ENCODE results near the gene NAIP. TPM values are rescaled to one million over a fixed set of nuclear protein-coding genes. Genes with fewer than 3 reads are reported as not detected.
"Not testable (repeated sequence)": the region's sequence is repeated elsewhere in the genome, so short reads cannot be mapped to it uniquely, and the experiment has no call there.

The NAIP gene
- total and polyA plus RNA-seq, 4 donors: 3.5 to 84.5 (median 19.8) TPM

GRCh38 chr5:71018376-71019005 lies 6.6 kb downstream of the NAIP start:
- H3K27ac ChIP-seq (ENCODE audit: low read depth in 1 of 2, low read length in 2 of 2); H3K4me3 ChIP-seq (ENCODE audit: low read length in 2 of 2); H3K9me3 ChIP-seq (ENCODE audit: control insufficient read depth, low read length); H3K4me1 ChIP-seq (ENCODE audit: control insufficient read depth in 1 of 2, insufficient read depth in 2 of 2, low read length in 2 of 2); H3K27me3 ChIP-seq (ENCODE audit: control insufficient read depth in 1 of 2, insufficient read depth in 2 of 2, low read length in 1 of 2); H3K36me3 ChIP-seq (ENCODE audit: control insufficient read depth in 1 of 2, insufficient read depth in 2 of 2, low read length in 1 of 2); DNase-seq; intact Hi-C loops (cut with DNase I); ATAC-seq (ENCODE audit: low FRiP score): not testable (repeated sequence)
- no CpG with 5 or more reads among the region's 6 CpGs for WGBS, 2 donors

DNA sequence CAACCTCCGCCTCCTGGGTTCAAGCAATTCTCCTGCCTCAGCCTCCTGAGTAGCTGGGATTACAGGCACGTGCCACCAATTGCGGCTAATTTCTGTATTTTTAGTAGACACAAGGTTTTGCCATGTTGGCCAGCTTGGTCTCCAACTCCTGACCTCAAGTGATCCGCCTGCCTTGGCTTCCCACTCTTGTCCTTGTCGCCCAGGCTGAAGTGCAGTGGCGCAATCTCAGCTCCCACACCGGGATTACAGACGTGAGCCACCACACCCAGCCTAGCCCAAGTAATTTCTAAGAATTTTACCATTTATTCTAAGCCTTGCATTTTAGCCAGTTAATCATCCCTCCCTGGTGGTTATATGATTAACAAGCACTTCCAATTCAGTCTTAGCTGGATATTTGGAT lies 11.0 kb downstream of the NAIP start:
- no peak overlapping the region for H3K4me3 ChIP-seq (ENCODE audit: low read length in 2 of 2)
- intact Hi-C loops (cut with DNase I): no loop called here
- 86 to 88% methylated on average over 8 of the region's 8 CpGs for WGBS, 2 donors
- H3K4me1 ChIP-seq (ENCODE audit: control insufficient read depth in 1 of 2, insufficient read depth in 2 of 2, low read length in 2 of 2): no peaks in the 10 kb centered on the region
- DNase-seq (peak in 1 of 2 donors; percentile 37), ATAC-seq (ENCODE audit: low FRiP score) (no peak)
- H3K9me3 ChIP-seq (ENCODE audit: control insufficient read depth, low read length): no peaks in the 10 kb centered on the region
- H3K36me3 ChIP-seq (ENCODE audit: control insufficient read depth in 1 of 2, insufficient read depth in 2 of 2, low read length in 1 of 2): no peaks in the 10 kb centered on the region
- H3K27me3 ChIP-seq (ENCODE audit: control insufficient read depth in 1 of 2, insufficient read depth in 2 of 2, low read length in 1 of 2): no peaks in the 10 kb centered on the region
- no peak overlapping the region for H3K27ac ChIP-seq (ENCODE audit: low read depth in 1 of 2, low read length in 2 of 2)

DNA sequence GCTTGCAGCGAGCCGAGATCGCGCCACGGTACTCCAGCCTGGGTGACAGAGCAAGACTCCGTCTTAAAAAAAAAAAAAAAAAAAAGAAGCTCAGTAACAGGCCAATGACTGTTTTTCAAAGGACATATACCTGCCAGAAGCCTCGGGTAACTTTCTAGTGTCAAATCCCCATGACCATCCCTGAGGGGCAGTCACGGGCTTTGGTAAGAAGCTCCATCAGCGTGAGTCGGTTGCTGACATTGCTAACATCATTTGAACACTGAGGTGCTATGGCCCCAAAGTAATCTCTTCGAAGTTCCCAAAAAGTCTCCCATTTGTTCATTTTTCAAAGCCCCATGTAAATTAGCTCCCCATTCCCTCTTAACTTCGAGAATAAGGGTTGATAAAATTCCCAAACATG lies 11.6 kb downstream of the NAIP start:
- DNase-seq: no peak
- Histone ChIP-seq H3K36me3 (ENCODE audit: control insufficient read depth in 1 of 2, insufficient read depth in 2 of 2, low read length in 1 of 2) (no peaks in the 10 kb centered on the region), H3K4me3 (ENCODE audit: low read length in 2 of 2) (no peak overlapping the region), H3K27ac (ENCODE audit: low read depth in 1 of 2, low read length in 2 of 2) (no peak overlapping the region), H3K4me1 (ENCODE audit: control insufficient read depth in 1 of 2, insufficient read depth in 2 of 2, low read length in 2 of 2) (no peaks in the 10 kb centered on the region), H3K9me3 (ENCODE audit: control insufficient read depth, low read length) (no peaks in the 10 kb centered on the region), H3K27me3 (ENCODE audit: control insufficient read depth in 1 of 2, insufficient read depth in 2 of 2, low read length in 1 of 2) (no peaks in the 10 kb centered on the region)
- ATAC-seq (ENCODE audit: low FRiP score): no peak
- intact Hi-C loops (cut with DNase I): no loop called here
- 81 to 84% methylated on average over 12 of the region's 12 CpGs for WGBS, 2 donors

- intact Hi-C loops (cut with DNase I): no loop called here
- Histone ChIP-seq H3K4me3 (ENCODE audit: low read length in 2 of 2) (no peak overlapping the region), H3K9me3 (ENCODE audit: control insufficient read depth, low read length) (no peaks in the 10 kb centered on the region), H3K4me1 (ENCODE audit: control insufficient read depth in 1 of 2, insufficient read depth in 2 of 2, low read length in 2 of 2) (no peaks in the 10 kb centered on the region), H3K27ac (ENCODE audit: low read depth in 1 of 2, low read length in 2 of 2) (no peak overlapping the region), H3K27me3 (ENCODE audit: control insufficient read depth in 1 of 2, insufficient read depth in 2 of 2, low read length in 1 of 2) (no peaks in the 10 kb centered on the region), H3K36me3 (ENCODE audit: control insufficient read depth in 1 of 2, insufficient read depth in 2 of 2, low read length in 1 of 2) (no peaks in the 10 kb centered on the region)
- DNase-seq (peak in 1 of 2 donors; percentile 41), ATAC-seq (ENCODE audit: low FRiP score) (no peak)
- WGBS, 2 donors: 58 to 62% methylated on average over 8 of the region's 8 CpGs
Observed at GRCh38 chr5:71011194-71011792, 13.8 kb downstream of the NAIP start.

DNA sequence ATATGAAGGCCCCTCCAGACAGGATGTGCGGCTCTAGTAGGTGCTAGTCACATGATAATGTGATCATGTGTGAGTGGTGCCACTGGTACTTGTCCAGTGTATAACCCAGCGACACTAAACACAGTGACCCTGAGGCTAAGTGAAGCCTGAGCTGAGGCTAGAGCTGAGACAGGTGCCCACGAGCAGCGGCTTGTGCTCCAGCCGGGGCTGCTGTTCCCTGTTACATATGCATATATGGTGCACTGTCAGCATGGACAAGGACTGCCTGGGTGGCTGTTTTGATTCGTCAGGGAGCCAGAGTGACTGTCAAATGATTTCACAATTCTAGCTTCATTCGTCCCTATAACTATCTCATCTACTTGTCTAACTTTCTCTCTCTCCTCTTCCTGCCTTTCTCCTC lies 18.2 kb downstream of the NAIP start:
- intact Hi-C loops (cut with DNase I); H3K4me1 ChIP-seq (ENCODE audit: control insufficient read depth in 1 of 2, insufficient read depth in 2 of 2, low read length in 2 of 2); H3K27me3 ChIP-seq (ENCODE audit: control insufficient read depth in 1 of 2, insufficient read depth in 2 of 2, low read length in 1 of 2); H3K9me3 ChIP-seq (ENCODE audit: control insufficient read depth, low read length); H3K4me3 ChIP-seq (ENCODE audit: low read length in 2 of 2); H3K27ac ChIP-seq (ENCODE audit: low read depth in 1 of 2, low read length in 2 of 2); ATAC-seq (ENCODE audit: low FRiP score); H3K36me3 ChIP-seq (ENCODE audit: control insufficient read depth in 1 of 2, insufficient read depth in 2 of 2, low read length in 1 of 2); DNase-seq: not testable (repeated sequence)
- WGBS, 2 donors: 59% methylated on average over 2 of the region's 7 CpGs; no CpG with 5 or more reads in 1 of the 2 donors

GRCh38 chr5:70984882-70985281 lies 40.3 kb downstream of the NAIP start:
- intact Hi-C loops (cut with DNase I); DNase-seq; H3K27me3 ChIP-seq (ENCODE audit: control insufficient read depth in 1 of 2, insufficient read depth in 2 of 2, low read length in 1 of 2); H3K36me3 ChIP-seq (ENCODE audit: control insufficient read depth in 1 of 2, insufficient read depth in 2 of 2, low read length in 1 of 2); H3K9me3 ChIP-seq (ENCODE audit: control insufficient read depth, low read length); H3K4me3 ChIP-seq (ENCODE audit: low read length in 2 of 2); ATAC-seq (ENCODE audit: low FRiP score); H3K27ac ChIP-seq (ENCODE audit: low read depth in 1 of 2, low read length in 2 of 2); H3K4me1 ChIP-seq (ENCODE audit: control insufficient read depth in 1 of 2, insufficient read depth in 2 of 2, low read length in 2 of 2): not testable (repeated sequence)
- no CpG with 5 or more reads among the region's 10 CpGs for WGBS, 2 donors

DNA sequence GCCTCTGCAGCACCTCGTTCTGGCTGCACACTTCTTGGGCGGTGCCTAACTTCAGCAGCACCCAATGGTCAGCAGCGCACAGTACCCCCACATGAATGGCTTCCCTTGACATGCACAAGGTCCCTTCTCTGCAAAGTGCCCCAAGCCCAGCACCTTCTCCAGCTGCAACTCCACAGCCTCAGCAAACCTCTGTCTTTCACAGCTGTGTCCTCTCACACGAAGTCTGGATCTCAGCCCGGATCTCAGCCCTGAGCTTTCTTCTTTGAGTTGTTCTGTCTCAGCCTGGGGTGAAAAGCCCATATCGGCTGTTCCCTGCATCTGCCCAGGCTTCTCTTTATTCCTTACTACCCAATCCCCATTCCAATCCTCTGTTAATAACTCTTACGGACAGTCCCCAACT lies 57.9 kb downstream of the NAIP start:
- H3K9me3 ChIP-seq (ENCODE audit: control insufficient read depth, low read length); DNase-seq; H3K4me3 ChIP-seq (ENCODE audit: low read length in 2 of 2); H3K27me3 ChIP-seq (ENCODE audit: control insufficient read depth in 1 of 2, insufficient read depth in 2 of 2, low read length in 1 of 2); ATAC-seq (ENCODE audit: low FRiP score); H3K36me3 ChIP-seq (ENCODE audit: control insufficient read depth in 1 of 2, insufficient read depth in 2 of 2, low read length in 1 of 2); H3K4me1 ChIP-seq (ENCODE audit: control insufficient read depth in 1 of 2, insufficient read depth in 2 of 2, low read length in 2 of 2); intact Hi-C loops (cut with DNase I); H3K27ac ChIP-seq (ENCODE audit: low read depth in 1 of 2, low read length in 2 of 2): not testable (repeated sequence)
- no CpG with 5 or more reads among the region's 7 CpGs for WGBS, 2 donors

GRCh38 chr5:70964531-70964930 lies 60.6 kb downstream of the NAIP start:
- intact Hi-C loops (cut with DNase I); H3K36me3 ChIP-seq (ENCODE audit: control insufficient read depth in 1 of 2, insufficient read depth in 2 of 2, low read length in 1 of 2); H3K4me3 ChIP-seq (ENCODE audit: low read length in 2 of 2); ATAC-seq (ENCODE audit: low FRiP score); H3K4me1 ChIP-seq (ENCODE audit: control insufficient read depth in 1 of 2, insufficient read depth in 2 of 2, low read length in 2 of 2); H3K9me3 ChIP-seq (ENCODE audit: control insufficient read depth, low read length); DNase-seq; H3K27ac ChIP-seq (ENCODE audit: low read depth in 1 of 2, low read length in 2 of 2); H3K27me3 ChIP-seq (ENCODE audit: control insufficient read depth in 1 of 2, insufficient read depth in 2 of 2, low read length in 1 of 2): not testable (repeated sequence)

DNA sequence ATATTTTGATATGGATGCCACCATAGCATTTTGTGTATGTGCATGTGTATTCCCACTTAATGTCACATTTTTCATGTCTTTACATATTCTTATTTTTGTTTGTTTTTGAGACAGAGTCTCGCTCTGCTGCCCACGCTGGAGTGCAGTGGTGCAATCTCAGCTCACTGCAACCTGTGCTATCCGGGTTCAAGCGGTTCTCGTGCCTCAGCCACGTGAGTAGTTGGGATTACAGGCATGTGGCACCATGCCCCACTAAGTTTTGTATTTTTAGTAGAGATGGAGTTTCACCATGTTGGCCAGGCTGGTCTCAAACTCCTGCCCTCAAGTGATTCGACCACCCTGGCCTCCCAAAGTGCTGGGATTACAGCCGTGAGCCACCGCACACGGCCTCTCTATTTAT lies 72.1 kb downstream of the NAIP start:
- ATAC-seq (ENCODE audit: low FRiP score); DNase-seq; H3K27ac ChIP-seq (ENCODE audit: low read depth in 1 of 2, low read length in 2 of 2); H3K27me3 ChIP-seq (ENCODE audit: control insufficient read depth in 1 of 2, insufficient read depth in 2 of 2, low read length in 1 of 2); H3K4me1 ChIP-seq (ENCODE audit: control insufficient read depth in 1 of 2, insufficient read depth in 2 of 2, low read length in 2 of 2); H3K36me3 ChIP-seq (ENCODE audit: control insufficient read depth in 1 of 2, insufficient read depth in 2 of 2, low read length in 1 of 2); intact Hi-C loops (cut with DNase I); H3K4me3 ChIP-seq (ENCODE audit: low read length in 2 of 2); H3K9me3 ChIP-seq (ENCODE audit: control insufficient read depth, low read length): not testable (repeated sequence)
- WGBS, 2 donors: no CpG with 5 or more reads among the region's 10 CpGs
